Coronary artery (tissue), 2 donors: ENCODE results near the gene SRA1.

Source experiments
- DNase-seq: peaks from one replicate; pipeline ENCODE4 v3.0.0-alpha.2; 2017; ENCODE audit warnings: low spot score
- H3K27ac ChIP-seq, 2 donors: fragments of 200-600 bp; sonication (generic); one replicate each; pipeline ENCODE4 v1.5.1; 2016 to 2019
- H3K4me3 ChIP-seq: fragments of 200-600 bp; sonication (generic); 2 replicates; pipeline ENCODE4 v1.5.1; 2016; ENCODE audit warnings: mild to moderate bottlenecking, moderate library complexity
- CTCF ChIP-seq: fragments of 200-600 bp; sonication (generic); IDR thresholded peaks from one replicate; pipeline ENCODE4 v1.5.1; 2019; ENCODE audit warnings: antibody characterized with exemption

The SRA1 gene

GRCh38 chr5:140560227-140560626 is 3.0 kb upstream of the SRA1 start:
- TF ChIP-seq CTCF, result no peak
- Histone ChIP-seq H3K4me3 (no peak overlapping the region), H3K27ac (no peak overlapping the region)
- DNase-seq, result no peak

- Histone ChIP-seq H3K4me3 (no peak overlapping the region), H3K27ac (peak overlapping the region; percentile 87 to 92)
- no peak for TF ChIP-seq CTCF
- no peak for DNase-seq
These were observed 1.3 kb upstream of the SRA1 start for GRCh38 chr5:140558542-140558941.

DNA sequence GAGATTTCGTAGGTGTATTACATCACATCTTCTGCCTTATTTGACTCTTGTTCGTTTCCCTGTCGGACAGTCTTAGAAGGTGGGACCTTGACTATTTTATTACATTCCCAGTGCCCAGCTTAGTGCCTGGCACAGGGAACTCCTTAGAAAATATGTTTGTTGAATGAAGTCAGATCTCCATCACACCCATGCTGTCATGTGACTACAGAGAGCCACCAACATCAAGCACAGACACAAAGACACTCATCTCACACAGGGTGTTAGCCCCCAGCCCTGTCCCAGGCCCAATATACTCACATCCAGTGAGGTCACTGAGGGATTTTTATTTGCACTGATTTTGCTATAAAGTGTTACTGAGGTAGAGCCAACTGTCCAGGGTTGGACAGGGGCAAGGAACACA is 692 bp upstream of the SRA1 start:
- H3K4me3 ChIP-seq, result peak overlapping the region; percentile 90
- peak overlapping the region; percentile 87 to 92 for H3K27ac ChIP-seq
- no peak for DNase-seq
- TF ChIP-seq CTCF, result no peak

DNA sequence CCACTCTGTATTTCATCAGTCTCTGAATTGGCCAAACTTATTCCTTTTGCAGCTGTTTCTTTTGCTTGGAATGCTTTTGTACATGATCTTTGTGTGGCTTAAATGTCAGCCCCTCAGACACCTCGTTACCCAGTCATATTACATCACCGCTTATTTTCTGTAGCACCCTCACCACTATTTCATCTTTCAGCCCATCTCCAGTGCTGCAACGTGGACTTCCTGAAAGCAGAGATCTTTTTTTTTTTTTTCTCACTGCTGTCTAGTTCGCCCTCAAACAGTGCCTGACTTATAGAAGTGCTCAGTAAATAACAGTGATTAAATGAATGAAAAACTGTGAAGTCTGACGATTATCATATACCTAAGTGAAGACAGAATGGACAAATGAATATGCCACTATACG is 835 bp downstream of the SRA1 start:
- no peak for TF ChIP-seq CTCF
- H3K4me3 ChIP-seq, result peak overlapping the region; percentile 90
- H3K27ac ChIP-seq, result peak overlapping the region in 1 of 2 donors; percentile 87
- DNase-seq, result no peak

DNA sequence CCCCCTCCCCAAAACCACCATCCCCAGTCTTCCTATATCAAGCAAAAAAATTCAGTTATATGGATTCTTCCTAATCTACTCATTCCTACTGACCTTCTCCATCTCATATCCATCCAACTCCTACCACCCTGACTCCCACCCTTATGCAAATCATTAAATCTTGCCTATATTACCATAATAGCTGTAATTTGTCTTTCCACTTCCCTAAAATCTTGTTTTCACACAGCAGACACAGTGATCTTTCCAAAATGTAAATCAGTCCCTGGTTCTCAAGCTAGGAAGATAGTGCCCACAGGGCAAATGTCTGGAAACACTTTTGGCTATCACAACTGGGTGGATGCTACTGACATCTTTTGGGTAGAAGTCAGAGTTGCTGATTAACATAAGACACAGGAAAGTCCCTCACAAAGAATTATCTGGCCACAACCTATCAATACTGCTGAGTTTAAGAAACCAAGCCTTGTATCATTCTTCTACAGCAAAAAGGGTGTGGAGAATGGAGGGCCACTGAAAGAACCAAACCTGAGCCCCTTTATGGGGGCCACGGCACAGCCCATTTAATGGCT is 1.4 kb downstream of the SRA1 start:
- no peak for DNase-seq
- Histone ChIP-seq H3K4me3 (peak overlapping the region; percentile 90), H3K27ac (no peak overlapping the region)
- TF ChIP-seq CTCF, result no peak

DNA sequence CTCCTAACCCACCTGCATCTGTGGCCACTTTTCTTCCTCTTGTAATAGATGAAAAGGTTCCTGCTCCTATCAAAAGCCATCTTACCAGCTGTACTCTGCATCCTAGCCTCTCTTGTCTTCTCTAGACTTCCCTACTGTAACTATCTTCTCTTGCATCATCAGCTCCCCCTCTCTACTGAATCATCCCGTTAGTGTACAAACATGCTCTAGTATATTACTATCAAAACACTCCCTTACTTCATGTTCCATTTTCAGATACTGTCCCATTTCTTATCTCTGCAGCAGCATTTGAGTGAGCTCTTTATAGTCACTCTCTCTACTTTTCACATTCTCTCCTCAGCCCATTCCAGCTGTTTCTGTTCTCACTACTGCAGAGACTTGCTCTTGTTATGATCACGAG is 2.8 kb downstream of the SRA1 start:
- H3K4me3 ChIP-seq, result no peak overlapping the region
- TF ChIP-seq CTCF, result no peak
- no peak overlapping the region for H3K27ac ChIP-seq
- no peak for DNase-seq

DNA sequence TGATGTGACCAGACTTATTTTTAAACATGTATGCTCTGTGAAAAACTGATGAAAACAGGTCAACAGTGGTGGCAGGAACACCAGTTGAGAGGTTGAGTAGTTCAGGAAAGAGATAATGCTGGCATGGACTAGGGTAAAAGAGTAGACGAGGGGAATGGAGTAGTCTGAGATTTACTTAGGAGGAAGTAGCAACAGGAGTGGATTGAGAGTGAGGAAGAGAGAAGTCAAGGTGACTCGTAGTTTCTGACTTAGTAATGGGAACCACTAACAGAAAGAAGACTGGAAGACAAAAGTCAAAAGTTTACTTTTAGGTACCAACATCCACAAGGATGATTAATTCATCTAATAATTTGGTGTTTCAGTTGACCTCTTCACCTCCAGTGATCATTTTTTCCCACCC is 3.6 kb downstream of the SRA1 start:
- H3K4me3 ChIP-seq, result no peak overlapping the region
- no peak overlapping the region for H3K27ac ChIP-seq
- no peak for DNase-seq
- TF ChIP-seq CTCF, result no peak
